Thyroid gland (tissue), 4 donors: Measurements from ENCODE around the gene PMS1. TPM values are rescaled to one million over a fixed set of nuclear protein-coding genes. Genes with fewer than 3 reads are reported as not detected.

Experiments used
- DNase-seq, 2 donors: peaks; one replicate each; pipeline ENCODE4 v3.0.0-alpha.2; 2019
- H3K27ac ChIP-seq, 3 donors: fragments of 200-600 bp; sonication (generic); 1 replicate in 2 of 3; 2 replicates in 1 of 3; pipeline ENCODE4 v1.5.1; 2016 to 2019; ENCODE audit warnings: mild to moderate bottlenecking in 1 of 3, moderate library complexity in 1 of 3
- H3K27me3 ChIP-seq: fragments of 200-600 bp; sonication (generic); one replicate; pipeline ENCODE4 v1.5.1; 2019
- H3K36me3 ChIP-seq, 2 donors: fragments of 200-600 bp; sonication (generic); one replicate each; pipeline ENCODE4 v1.5.1; 2016 to 2019
- H3K4me1 ChIP-seq, 2 donors: fragments of 200-600 bp; sonication (generic); one replicate each; pipeline ENCODE4 v1.5.1; 2017 to 2019
- H3K4me3 ChIP-seq, 3 donors: fragments of 200-600 bp; sonication (generic); replicated peaks in 1 of 3; 1 replicate in 2 of 3; 2 replicates in 1 of 3; pipeline ENCODE4 v1.5.1; 2016; ENCODE audit warnings: mild to moderate bottlenecking in 1 of 3
- H3K9me3 ChIP-seq: fragments of 200-600 bp; sonication (generic); one replicate; pipeline ENCODE4 v1.5.1; 2017
- CTCF ChIP-seq, 6 experiments: fragments of 200-600 bp in 3 of 6; fragments of 450-650 bp in 3 of 6; sonication (generic) in 3 of 6; IDR thresholded peaks; one replicate each; pipeline ENCODE4 v1.5.1; 2016 to 2019; ENCODE audit warnings: antibody characterized with exemption in 6 of 6, mild to moderate bottlenecking in 2 of 6, inconsistent platforms in 1 of 6, moderate library complexity in 1 of 6
- POLR2A ChIP-seq, 2 donors: fragments of 450-650 bp; IDR thresholded peaks; one replicate each; pipeline ENCODE4 v1.6.1; 2017; ENCODE audit warnings: antibody characterized with exemption in 2 of 2, mild to moderate bottlenecking in 2 of 2, moderate library complexity in 1 of 2
- WGBS, 2 donors: methylation state at CpG; one replicate each; pipeline ENCODE4 v1.1.5; 2017; 5-methylcytosine and 5-hydroxymethylcytosine counted together
- intact Hi-C: fragments of 100-400 bp; cut with DNase I; formaldehyde crosslinking; loops from one replicate; pipeline ENCODE4 v1.15.1; 2023
- total RNA-seq, 4 donors: library from RNA; depleted of rRNA; stranded (reverse); fragments of >200 nt; gene quantifications; one replicate each; pipeline ENCODE4 v1.2.3, GENCODE V29; 2016

Gene PMS1
- total RNA-seq, 4 donors from 2014 or later, result 22.7 to 34.9 (median 28.1) TPM

DNA sequence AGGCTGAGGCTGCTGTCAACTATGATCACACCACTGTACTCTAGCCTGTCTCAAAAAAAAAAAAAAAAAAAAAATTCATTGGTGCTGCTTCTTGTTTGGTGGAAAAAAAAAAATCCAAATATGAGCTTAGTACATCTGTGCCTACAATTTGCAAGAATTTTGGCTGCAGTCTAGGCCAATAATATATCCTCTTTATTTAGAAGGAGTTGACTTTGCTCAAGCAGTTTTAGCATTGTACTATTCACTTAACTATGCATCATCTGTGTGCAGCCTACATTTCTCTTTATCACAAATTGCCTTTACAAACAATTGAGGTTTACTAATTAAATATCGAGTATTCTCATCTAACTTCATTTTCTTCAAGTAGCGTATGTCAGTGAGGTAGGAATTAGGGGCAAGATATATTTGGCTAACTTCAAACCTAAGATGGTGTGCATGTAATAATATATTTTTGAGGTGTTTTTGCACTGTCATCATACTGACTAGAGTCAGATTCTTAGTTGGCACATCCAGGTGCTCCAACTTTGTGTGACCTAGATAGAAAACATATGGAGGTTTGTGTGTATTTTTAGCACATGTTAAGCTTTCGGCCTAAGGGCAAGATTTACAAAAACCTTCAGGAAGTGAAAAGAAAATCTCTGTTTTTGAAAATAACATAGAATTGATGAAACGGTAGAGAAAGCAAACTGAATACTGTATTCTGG is 51.8 kb downstream of the PMS1 start:
- WGBS, 2 donors, result 76 to 88% methylated on average over 4 of the region's 4 CpGs
- intact Hi-C loops, result no loop called here

DNA sequence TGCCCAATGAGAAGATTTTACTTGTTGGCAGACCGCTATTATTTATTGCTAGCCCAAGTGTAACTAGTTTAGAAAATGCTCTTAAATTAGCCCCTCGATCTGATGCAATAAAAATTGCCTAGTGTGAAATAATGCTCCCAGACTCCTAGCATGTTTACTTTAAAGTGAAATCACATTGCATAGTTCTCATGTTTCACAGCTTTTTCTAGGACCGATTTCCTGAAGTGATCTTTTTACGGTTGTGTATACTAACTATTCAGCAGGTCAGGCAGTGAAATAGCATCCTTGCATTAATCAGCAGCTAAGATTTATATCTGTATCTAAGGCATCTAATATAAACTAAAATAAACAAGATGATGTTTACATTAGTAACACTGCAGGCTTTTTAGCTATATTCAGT is 52.4 kb downstream of the PMS1 start:
- Histone ChIP-seq H3K4me1 (no peaks in the 10 kb centered on the region), H3K27ac (no peak overlapping the region), H3K36me3 (no peaks in the 10 kb centered on the region), H3K27me3 (no peaks in the 10 kb centered on the region), H3K4me3 (no peak overlapping the region), H3K9me3 (no peaks in the 10 kb centered on the region)
- no peak for DNase-seq
- TF ChIP-seq CTCF (IDR thresholded peaks at IDR 0.05) (no peak), POLR2A (IDR thresholded peaks at IDR 0.05) (no peak)
- intact Hi-C loops, result no loop called here
- WGBS, 2 donors, result 56 to 60% methylated on average over 4 of the region's 4 CpGs

More for the DNA sequence above, 51.8 kb downstream of the PMS1 start:
- Histone ChIP-seq H3K27ac (no peak overlapping the region), H3K27me3 (no peaks in the 10 kb centered on the region), H3K9me3 (no peaks in the 10 kb centered on the region), H3K36me3 (no peaks in the 10 kb centered on the region), H3K4me3 (no peak overlapping the region), H3K4me1 (no peaks in the 10 kb centered on the region)
- TF ChIP-seq CTCF (IDR thresholded peaks at IDR 0.05) (no peak), POLR2A (IDR thresholded peaks at IDR 0.05) (no peak)
- no peak for DNase-seq

- no peak overlapping the region for H3K4me3 ChIP-seq
- no peak for DNase-seq
- H3K9me3 ChIP-seq, result no peaks in the 10 kb centered on the region
- TF ChIP-seq CTCF (IDR thresholded peaks at IDR 0.05) (no peak), POLR2A (IDR thresholded peaks at IDR 0.05) (no peak)
- no peaks in the 10 kb centered on the region for H3K4me1 ChIP-seq
- H3K36me3 ChIP-seq, result no peaks in the 10 kb centered on the region
- no peaks in the 10 kb centered on the region for H3K27me3 ChIP-seq
- 91 to 94% methylated on average over 2 of the region's 2 CpGs for WGBS, 2 donors
- no peak overlapping the region for H3K27ac ChIP-seq
- intact Hi-C loops, result no loop called here
These were observed 53.1 kb downstream of the PMS1 start for GRCh38 chr2:189837326-189837725.

DNA sequence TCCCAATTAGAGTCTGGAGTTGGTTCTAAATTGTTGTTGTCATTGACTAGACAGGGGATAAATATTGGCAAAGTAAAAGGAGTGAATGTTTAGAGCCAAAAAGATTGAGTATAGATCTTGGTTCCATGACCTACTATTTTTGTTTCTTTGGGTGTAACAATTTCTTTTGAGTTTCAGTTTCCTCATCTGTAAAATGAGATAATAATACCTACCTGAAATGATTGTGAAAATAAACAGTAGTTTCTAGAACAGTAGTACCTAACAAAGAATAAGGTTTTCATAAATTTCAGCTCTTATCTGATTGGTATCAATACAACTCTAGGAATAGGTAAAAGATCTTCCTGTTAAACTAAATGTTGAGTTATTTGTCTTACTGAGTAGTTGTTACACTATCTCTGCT is 56.8 kb downstream of the PMS1 start:
- no peaks in the 10 kb centered on the region for H3K9me3 ChIP-seq
- peaks cover 0 to 2% of the 10 kb centered on the region in 2 donors for H3K36me3 ChIP-seq
- no peaks in the 10 kb centered on the region for H3K27me3 ChIP-seq
- no peaks in the 10 kb centered on the region for H3K4me1 ChIP-seq
- intact Hi-C loops, result no loop called here
- no peak overlapping the region for H3K4me3 ChIP-seq
- TF ChIP-seq CTCF (IDR thresholded peaks at IDR 0.05), result no peak
- TF ChIP-seq POLR2A (IDR thresholded peaks at IDR 0.05), result no peak
- no peak for DNase-seq
- no peak overlapping the region for H3K27ac ChIP-seq

DNA sequence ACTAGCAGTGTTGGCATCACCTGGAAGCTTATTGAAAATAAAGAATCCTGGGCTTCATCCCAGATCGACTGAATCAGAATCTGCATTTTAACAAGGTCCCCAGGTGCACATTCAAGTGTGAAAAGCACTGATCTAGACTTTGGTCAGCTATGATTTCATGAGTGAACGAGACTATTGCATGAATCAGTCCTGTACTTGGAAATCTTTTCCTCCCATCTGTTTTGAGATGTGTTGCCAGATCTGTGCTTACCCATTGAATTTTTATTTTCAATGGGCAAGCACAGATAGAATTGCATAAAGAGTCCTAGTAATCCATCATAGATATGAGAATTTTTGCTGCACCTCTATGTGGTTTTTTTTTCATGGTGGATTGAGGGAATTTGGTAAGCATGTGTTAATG is 64.0 kb downstream of the PMS1 start:
- Histone ChIP-seq H3K36me3 (peaks cover 0 to 3% of the 10 kb centered on the region in 2 donors), H3K4me3 (no peak overlapping the region), H3K27me3 (no peaks in the 10 kb centered on the region), H3K9me3 (no peaks in the 10 kb centered on the region), H3K27ac (no peak overlapping the region), H3K4me1 (no peaks in the 10 kb centered on the region)
- 89 to 91% methylated on average over 2 of the region's 2 CpGs for WGBS, 2 donors
- TF ChIP-seq CTCF (IDR thresholded peaks at IDR 0.05) (no peak), POLR2A (IDR thresholded peaks at IDR 0.05) (no peak)
- intact Hi-C loops, result no loop called here
- DNase-seq, result no peak
